Fibroblast of lung (primary cell): ENCODE results near the gene HAUS8. TPM values are rescaled to one million over a fixed set of nuclear protein-coding genes. Genes with fewer than 3 reads are reported as not detected.

Experiments used
- DNase-seq, 2 donors: peaks; one replicate each; pipeline versions ENCODE4 v3.0.0 to v3.0.0-alpha.2; 2010; ENCODE audit warnings: low read depth in 2 of 2
- H2AFZ ChIP-seq: 2 replicates; pipeline ENCODE4 v1.5.1; 2012; ENCODE audit warnings: low read length, control low read depth, inconsistent platforms
- H3K27ac ChIP-seq: 2 replicates; pipeline ENCODE4 v1.5.1; 2011; ENCODE audit warnings: low read length, control low read depth; ENCODE audit not compliant: insufficient read depth
- H3K27me3 ChIP-seq: 2 replicates; pipeline ENCODE4 v1.5.1; 2011; ENCODE audit warnings: mild to moderate bottlenecking, low read length; ENCODE audit not compliant: control insufficient read depth, insufficient read depth
- H3K36me3 ChIP-seq: 2 replicates; pipeline ENCODE4 v1.5.1; 2011; ENCODE audit warnings: low read length; ENCODE audit not compliant: control insufficient read depth, insufficient read depth
- H3K4me1 ChIP-seq: 2 replicates; pipeline ENCODE4 v1.5.1; 2011; ENCODE audit warnings: low read length; ENCODE audit not compliant: control insufficient read depth, insufficient read depth; ENCODE audit errors: extremely low read depth
- H3K4me2 ChIP-seq: 2 replicates; pipeline ENCODE4 v1.5.1; 2011; ENCODE audit warnings: low read length, control low read depth; ENCODE audit not compliant: insufficient read depth; ENCODE audit errors: extremely low read depth
- H3K4me3 ChIP-seq, 4 experiments: fragments of 200-600 bp in 1 of 4; sonication (generic) in 1 of 4; replicated peaks in 1 of 4; 2 replicates each; pipeline ENCODE4 v1.5.1; 2011 to 2016; ENCODE audit warnings: low read length in 4 of 4, low read depth in 3 of 4, mild to moderate bottlenecking in 3 of 4, control low read depth in 2 of 4, inconsistent platforms in 1 of 4, mixed read lengths in 1 of 4; ENCODE audit not compliant: insufficient read depth in 1 of 4; ENCODE audit errors: control extremely low read depth in 1 of 4
- H3K79me2 ChIP-seq: 2 replicates; pipeline ENCODE4 v1.5.1; 2012; ENCODE audit warnings: mild to moderate bottlenecking, low read length, inconsistent platforms; ENCODE audit not compliant: control insufficient read depth, insufficient read depth
- H3K9ac ChIP-seq: 2 replicates; pipeline ENCODE4 v1.5.1; 2011; ENCODE audit warnings: mild to moderate bottlenecking, low read length, control low read depth; ENCODE audit not compliant: insufficient read depth
- H3K9me3 ChIP-seq: 2 replicates; pipeline ENCODE4 v1.5.1; 2012; ENCODE audit warnings: low read depth, low read length; ENCODE audit not compliant: control insufficient read depth, insufficient read depth
- H4K20me1 ChIP-seq: 2 replicates; pipeline ENCODE4 v1.5.1; 2011; ENCODE audit warnings: low read length; ENCODE audit not compliant: control insufficient read depth, insufficient read depth; ENCODE audit errors: extremely low read depth
- CTCF ChIP-seq, 2 donors: IDR thresholded peaks in 1 of 2; conservative IDR thresholded peaks in 1 of 2; 1 replicate in 1 of 2; 2 replicates in 1 of 2; pipeline ENCODE4 v1.5.1; 2011 to 2012; ENCODE audit warnings: low read length in 2 of 2, control low read depth in 1 of 2, inconsistent platforms in 1 of 2, low read depth in 1 of 2, mild to moderate bottlenecking in 1 of 2
- EZH2 ChIP-seq: IDR thresholded peaks from 2 replicates; pipeline ENCODE4 v1.5.1; 2012; ENCODE audit warnings: low read length, control low read depth, mild to moderate bottlenecking; ENCODE audit errors: missing control alignments
- polyA plus RNA-seq, 2 donors: library from polyadenylated mRNA; depleted of rRNA in 1 of 2; stranded (reverse) in 1 of 2; unstranded in 1 of 2; fragments of >200 nt; gene quantifications; 2 replicates each; pipeline ENCODE4 v1.2.1, GENCODE V29; 2011 to 2012; ENCODE audit warnings: missing spikeins in 1 of 2
- total RNA-seq: library from RNA; depleted of rRNA; stranded (reverse); fragments of >200 nt; gene quantifications from 2 replicates; pipeline ENCODE4 v1.2.1, GENCODE V29; 2014

HAUS8 gene
- total and polyA plus RNA-seq, 2 donors (not counting 1 experiment from before 2014, with no cell fraction given) = 2.0 to 6.7 TPM

GRCh38 chr19:17011485-17011884 is 63.8 kb downstream of the HAUS8 start:
- Histone ChIP-seq H3K9ac (no peak overlapping the region), H4K20me1 (no peaks in the 10 kb centered on the region), H3K79me2 (no peaks in the 10 kb centered on the region), H3K36me3 (no peaks in the 10 kb centered on the region), H3K4me3 (no peak overlapping the region), H3K9me3 (no peaks in the 10 kb centered on the region), H3K27me3 (no peaks in the 10 kb centered on the region), H3K27ac (no peak overlapping the region), H3K4me2 (no peak overlapping the region), H2AFZ (no peak overlapping the region), H3K4me1 (no peaks in the 10 kb centered on the region)
- no peak for TF ChIP-seq EZH2
- TF ChIP-seq CTCF (conservative IDR thresholded peaks at IDR 0.05 in 1 of 2, IDR thresholded peaks at IDR 0.05 in 1 of 2; ENCODE audit: low read depth in 1 of 2, low read length in 2 of 2) = no peak
- no peak for DNase-seq

GRCh38 chr19:17006579-17006978 is 68.7 kb downstream of the HAUS8 start:
- no peaks in the 10 kb centered on the region for H3K79me2 ChIP-seq
- no peak overlapping the region for H3K4me2 ChIP-seq
- H3K9ac ChIP-seq = no peak overlapping the region
- no peak overlapping the region for H3K4me3 ChIP-seq
- no peaks in the 10 kb centered on the region for H3K4me1 ChIP-seq
- DNase-seq = no peak
- H3K9me3 ChIP-seq = no peaks in the 10 kb centered on the region
- H3K27me3 ChIP-seq = no peaks in the 10 kb centered on the region
- H3K27ac ChIP-seq = no peak overlapping the region
- TF ChIP-seq CTCF (conservative IDR thresholded peaks at IDR 0.05 in 1 of 2, IDR thresholded peaks at IDR 0.05 in 1 of 2; ENCODE audit: low read depth in 1 of 2, low read length in 2 of 2) (no peak), EZH2 (no peak)
- no peaks in the 10 kb centered on the region for H4K20me1 ChIP-seq
- H3K36me3 ChIP-seq = no peaks in the 10 kb centered on the region
- no peak overlapping the region for H2AFZ ChIP-seq

GRCh38 chr19:17005000-17005399 is 70.3 kb downstream of the HAUS8 start:
- H3K27me3 ChIP-seq = no peaks in the 10 kb centered on the region
- TF ChIP-seq CTCF (conservative IDR thresholded peaks at IDR 0.05 in 1 of 2, IDR thresholded peaks at IDR 0.05 in 1 of 2; ENCODE audit: low read depth in 1 of 2, low read length in 2 of 2) (no peak), EZH2 (no peak)
- H3K9ac ChIP-seq = no peak overlapping the region
- no peaks in the 10 kb centered on the region for H3K9me3 ChIP-seq
- no peak for DNase-seq
- no peak overlapping the region for H3K27ac ChIP-seq
- no peak overlapping the region for H2AFZ ChIP-seq
- no peaks in the 10 kb centered on the region for H3K36me3 ChIP-seq
- no peaks in the 10 kb centered on the region for H3K4me1 ChIP-seq
- no peaks in the 10 kb centered on the region for H4K20me1 ChIP-seq
- no peak overlapping the region for H3K4me3 ChIP-seq
- no peak overlapping the region for H3K4me2 ChIP-seq
- H3K79me2 ChIP-seq = no peaks in the 10 kb centered on the region
